NB4 (cell line): Measurements from ENCODE around the gene HEXIM2.

Experiments used
- CTCF ChIP-seq: IDR thresholded peaks from one replicate; pipeline ENCODE4 v1.5.1; 2012; ENCODE audit warnings: low read depth, low read length
- MAX ChIP-seq: IDR thresholded peaks from 2 replicates; pipeline ENCODE4 v1.6.1; 2011; ENCODE audit warnings: low read depth, low read length
- POLR2A ChIP-seq: IDR thresholded peaks from 2 replicates; pipeline ENCODE4 v1.6.1; 2011; ENCODE audit warnings: mild to moderate bottlenecking; ENCODE audit not compliant: insufficient read length; ENCODE audit errors: extremely low read depth

- TF ChIP-seq CTCF (peak; percentile 11), POLR2A (no peak), MAX (no peak; the same call in 1 of the 2 replicates)
Observed at GRCh38 chr17:45160447-45161287, 1.0 kb upstream of the HEXIM2 start.
